Suprapubic skin (tissue), 4 donors: ENCODE measurements around the gene SPATA7. TPM values are rescaled to one million over a fixed set of nuclear protein-coding genes. Genes with fewer than 3 reads are reported as not detected.

ENCODE experiments used
- DNase-seq, 2 donors: peaks; one replicate each; pipeline ENCODE4 v3.0.0-alpha.2; 2019; ENCODE audit warnings: low spot score in 2 of 2
- H3K27ac ChIP-seq: fragments of 200-600 bp; sonication (generic); one replicate; pipeline ENCODE4 v1.5.1; 2019
- H3K27me3 ChIP-seq: fragments of 200-600 bp; sonication (generic); one replicate; pipeline ENCODE4 v1.5.1; 2019
- H3K36me3 ChIP-seq: fragments of 200-600 bp; sonication (generic); one replicate; pipeline ENCODE4 v1.5.1; 2019
- H3K4me1 ChIP-seq: fragments of 200-600 bp; sonication (generic); one replicate; pipeline ENCODE4 v1.5.1; 2019
- H3K4me3 ChIP-seq: fragments of 200-600 bp; sonication (generic); one replicate; pipeline ENCODE4 v1.5.1; 2019; ENCODE audit warnings: mild to moderate bottlenecking
- H3K9me3 ChIP-seq: fragments of 200-600 bp; sonication (generic); one replicate; pipeline ENCODE4 v1.5.1; 2019
- CTCF ChIP-seq, 2 donors: fragments of 200-600 bp in 1 of 2; fragments of 450-650 bp in 1 of 2; sonication (generic) in 1 of 2; IDR thresholded peaks; one replicate each; pipeline ENCODE4 v1.5.1; 2016 to 2019; ENCODE audit warnings: antibody characterized with exemption in 2 of 2, mild to moderate bottlenecking in 1 of 2, moderate library complexity in 1 of 2
- EP300 ChIP-seq: sonication (generic); formaldehyde crosslinking; IDR thresholded peaks from one replicate; pipeline ENCODE4 v1.6.1; 2017; ENCODE audit warnings: antibody characterized with exemption
- POLR2A ChIP-seq, 2 donors: fragments of 450-650 bp; IDR thresholded peaks; one replicate each; pipeline ENCODE4 v1.6.1; 2017; ENCODE audit warnings: antibody characterized with exemption in 2 of 2, mild to moderate bottlenecking in 2 of 2, moderate library complexity in 2 of 2
- POLR2AphosphoS5 ChIP-seq, 3 donors: sonication (generic); formaldehyde crosslinking; IDR thresholded peaks; one replicate each; pipeline ENCODE4 v1.6.1; 2017; ENCODE audit warnings: antibody characterized with exemption in 3 of 3
- WGBS: methylation state at CpG from one replicate; pipeline ENCODE4 v1.1.5; 2018; 5-methylcytosine and 5-hydroxymethylcytosine counted together
- total RNA-seq, 4 donors: library from RNA; depleted of rRNA; stranded (reverse); fragments of >200 nt; gene quantifications; one replicate each; pipeline ENCODE4 v1.1.0, GENCODE V29; 2016

SPATA7 gene
- total RNA-seq, 4 donors from 2014 or later: 10.7 to 12.4 (median 11.6) TPM

- TF ChIP-seq EP300 (no peak), POLR2AphosphoS5 (IDR thresholded peaks at IDR 0.05) (no peak), CTCF (IDR thresholded peaks at IDR 0.05) (no peak), POLR2A (IDR thresholded peaks at IDR 0.05) (no peak)
- peaks cover 5% of the 10 kb centered on the region for H3K4me1 ChIP-seq
- no peak for DNase-seq
- H3K36me3 ChIP-seq: peaks cover 54% of the 10 kb centered on the region
- H3K27me3 ChIP-seq: no peaks in the 10 kb centered on the region
- 88% methylated on average over 7 of the region's 7 CpGs for WGBS
- H3K27ac ChIP-seq: no peak overlapping the region
- H3K4me3 ChIP-seq: no peak overlapping the region
- H3K9me3 ChIP-seq: no peaks in the 10 kb centered on the region
Measured at GRCh38 chr14:88476214-88476774, 90.8 kb downstream of the SPATA7 start.

- H3K27ac ChIP-seq: no peak overlapping the region
- no peaks in the 10 kb centered on the region for H3K27me3 ChIP-seq
- H3K9me3 ChIP-seq: no peaks in the 10 kb centered on the region
- no peak overlapping the region for H3K4me3 ChIP-seq
- H3K4me1 ChIP-seq: peaks cover 5% of the 10 kb centered on the region
- WGBS: 70% methylated on average over 2 of the region's 2 CpGs
- DNase-seq: no peak
- peaks cover 50% of the 10 kb centered on the region for H3K36me3 ChIP-seq
- TF ChIP-seq POLR2A (IDR thresholded peaks at IDR 0.05) (no peak), CTCF (IDR thresholded peaks at IDR 0.05) (no peak), POLR2AphosphoS5 (IDR thresholded peaks at IDR 0.05) (no peak), EP300 (no peak)
Measured at GRCh38 chr14:88476825-88477224, 91.4 kb downstream of the SPATA7 start.

GRCh38 chr14:88477513-88478250, 92.2 kb downstream of the SPATA7 start:
- Histone ChIP-seq H3K9me3 (no peaks in the 10 kb centered on the region), H3K27me3 (no peaks in the 10 kb centered on the region), H3K4me3 (no peak overlapping the region), H3K36me3 (peaks cover 48% of the 10 kb centered on the region), H3K4me1 (peaks cover 5% of the 10 kb centered on the region), H3K27ac (no peak overlapping the region)
- no peak for TF ChIP-seq CTCF (IDR thresholded peaks at IDR 0.05)
- no peak for TF ChIP-seq EP300
- TF ChIP-seq POLR2AphosphoS5 (IDR thresholded peaks at IDR 0.05): no peak
- TF ChIP-seq POLR2A (IDR thresholded peaks at IDR 0.05): no peak
- DNase-seq: no peak
- 92% methylated on average over 6 of the region's 6 CpGs for WGBS

GRCh38 chr14:88478931-88479330, 93.5 kb downstream of the SPATA7 start:
- DNase-seq: no peak
- TF ChIP-seq POLR2A (IDR thresholded peaks at IDR 0.05) (no peak), POLR2AphosphoS5 (IDR thresholded peaks at IDR 0.05) (no peak), EP300 (no peak), CTCF (IDR thresholded peaks at IDR 0.05) (no peak)
- H3K27ac ChIP-seq: no peak overlapping the region
- H3K27me3 ChIP-seq: no peaks in the 10 kb centered on the region
- H3K36me3 ChIP-seq: peaks cover 55% of the 10 kb centered on the region
- 93% methylated on average over 22 of the region's 36 CpGs for WGBS
- no peak overlapping the region for H3K4me3 ChIP-seq
- no peaks in the 10 kb centered on the region for H3K9me3 ChIP-seq
- H3K4me1 ChIP-seq: peaks cover 5% of the 10 kb centered on the region

GRCh38 chr14:88479574-88479987, 94.1 kb downstream of the SPATA7 start:
- TF ChIP-seq POLR2A (IDR thresholded peaks at IDR 0.05): no peak
- no peak for TF ChIP-seq CTCF (IDR thresholded peaks at IDR 0.05)
- TF ChIP-seq EP300: no peak
- TF ChIP-seq POLR2AphosphoS5 (IDR thresholded peaks at IDR 0.05): no peak
- no peak overlapping the region for H3K27ac ChIP-seq
- DNase-seq: no peak
- H3K4me3 ChIP-seq: no peak overlapping the region
- H3K36me3 ChIP-seq: peaks cover 60% of the 10 kb centered on the region
- H3K27me3 ChIP-seq: no peaks in the 10 kb centered on the region
- no peaks in the 10 kb centered on the region for H3K9me3 ChIP-seq
- 91% methylated on average over 34 of the region's 40 CpGs for WGBS
- peaks cover 5% of the 10 kb centered on the region for H3K4me1 ChIP-seq
